ENCODE results near the gene C16orf90. TPM values are rescaled to one million over a fixed set of nuclear protein-coding genes. Genes with fewer than 3 reads are reported as not detected.
A peak's percentile ranks its signal among the peaks of the same experiment; 100 is the strongest.
"Not testable (repeated sequence)": the region's sequence is repeated elsewhere in the genome, so short reads cannot be mapped to it uniquely, and the experiment has no call there.

Gene C16orf90
- total RNA-seq, 1 donor from 2014 or later: not detected

- H3K4me3 Mint-ChIP-seq (ENCODE audit: unreplicated experiment): no peak overlapping the region
- no peaks in the 10 kb centered on the region for H3K4me1 Mint-ChIP-seq (ENCODE audit: low read depth, unreplicated experiment)
- no peak overlapping the region for H3K27ac Mint-ChIP-seq (ENCODE audit: unreplicated experiment)
- no peak for DNase-seq
- no peak for TF ChIP-seq CTCF (IDR thresholded peaks at IDR 0.05; ENCODE audit: partially characterized antibody, unreplicated experiment)
- no peaks in the 10 kb centered on the region for H3K9me3 Mint-ChIP-seq (ENCODE audit: unreplicated experiment)
- peaks cover 13% of the 10 kb centered on the region for H3K36me3 Mint-ChIP-seq (ENCODE audit: unreplicated experiment)
- H3K27me3 Mint-ChIP-seq (ENCODE audit: unreplicated experiment): peaks cover 2% of the 10 kb centered on the region
Measured at GRCh38 chr16:3509470-3509928, 14.2 kb upstream of the C16orf90 start.

GRCh38 chr16:3508736-3509135 lies 13.4 kb upstream of the C16orf90 start:
- no peak overlapping the region for H3K4me3 Mint-ChIP-seq (ENCODE audit: unreplicated experiment)
- TF ChIP-seq CTCF (IDR thresholded peaks at IDR 0.05; ENCODE audit: partially characterized antibody, unreplicated experiment): no peak
- H3K9me3 Mint-ChIP-seq (ENCODE audit: unreplicated experiment): no peaks in the 10 kb centered on the region
- no peak for DNase-seq
- no peak overlapping the region for H3K27ac Mint-ChIP-seq (ENCODE audit: unreplicated experiment)
- no peaks in the 10 kb centered on the region for H3K4me1 Mint-ChIP-seq (ENCODE audit: low read depth, unreplicated experiment)
- H3K36me3 Mint-ChIP-seq (ENCODE audit: unreplicated experiment): peaks cover 13% of the 10 kb centered on the region
- peaks cover 2% of the 10 kb centered on the region for H3K27me3 Mint-ChIP-seq (ENCODE audit: unreplicated experiment)

- TF ChIP-seq CTCF (IDR thresholded peaks at IDR 0.05; ENCODE audit: partially characterized antibody, unreplicated experiment): no peak
- Mint-ChIP-seq H3K27me3 (ENCODE audit: unreplicated experiment) (peaks cover 9% of the 10 kb centered on the region), H3K36me3 (ENCODE audit: unreplicated experiment) (peaks cover 2% of the 10 kb centered on the region), H3K9me3 (ENCODE audit: unreplicated experiment) (peaks cover 2% of the 10 kb centered on the region), H3K4me3 (ENCODE audit: unreplicated experiment) (no peak overlapping the region), H3K27ac (ENCODE audit: unreplicated experiment) (no peak overlapping the region), H3K4me1 (ENCODE audit: low read depth, unreplicated experiment) (peaks cover 3% of the 10 kb centered on the region)
- no peak for DNase-seq
Measured at GRCh38 chr16:3503523-3503922, 8.2 kb upstream of the C16orf90 start.

GRCh38 chr16:3501783-3502400 lies 6.6 kb upstream of the C16orf90 start:
- peaks cover 2% of the 10 kb centered on the region for H3K9me3 Mint-ChIP-seq (ENCODE audit: unreplicated experiment)
- DNase-seq: no peak
- H3K4me1 Mint-ChIP-seq (ENCODE audit: low read depth, unreplicated experiment): peaks cover 3% of the 10 kb centered on the region
- TF ChIP-seq CTCF (IDR thresholded peaks at IDR 0.05; ENCODE audit: partially characterized antibody, unreplicated experiment): no peak
- peak overlapping the region; percentile 82 for H3K27ac Mint-ChIP-seq (ENCODE audit: unreplicated experiment)
- no peaks in the 10 kb centered on the region for H3K36me3 Mint-ChIP-seq (ENCODE audit: unreplicated experiment)
- H3K27me3 Mint-ChIP-seq (ENCODE audit: unreplicated experiment): peaks cover 8% of the 10 kb centered on the region
- peak overlapping the region; percentile 95 for H3K4me3 Mint-ChIP-seq (ENCODE audit: unreplicated experiment)

GRCh38 chr16:3501412-3501761 lies 6.1 kb upstream of the C16orf90 start:
- peaks cover 11% of the 10 kb centered on the region for H3K27me3 Mint-ChIP-seq (ENCODE audit: unreplicated experiment)
- DNase-seq; H3K36me3 Mint-ChIP-seq (ENCODE audit: unreplicated experiment); H3K4me1 Mint-ChIP-seq (ENCODE audit: low read depth, unreplicated experiment); H3K9me3 Mint-ChIP-seq (ENCODE audit: unreplicated experiment): not testable (repeated sequence)
- peak overlapping the region; percentile 82 for H3K27ac Mint-ChIP-seq (ENCODE audit: unreplicated experiment)
- H3K4me3 Mint-ChIP-seq (ENCODE audit: unreplicated experiment): peak overlapping the region; percentile 95

Data from glutamatergic neuron (in vitro differentiated cells).